ENCODE results near the gene PRDM15.

DNA sequence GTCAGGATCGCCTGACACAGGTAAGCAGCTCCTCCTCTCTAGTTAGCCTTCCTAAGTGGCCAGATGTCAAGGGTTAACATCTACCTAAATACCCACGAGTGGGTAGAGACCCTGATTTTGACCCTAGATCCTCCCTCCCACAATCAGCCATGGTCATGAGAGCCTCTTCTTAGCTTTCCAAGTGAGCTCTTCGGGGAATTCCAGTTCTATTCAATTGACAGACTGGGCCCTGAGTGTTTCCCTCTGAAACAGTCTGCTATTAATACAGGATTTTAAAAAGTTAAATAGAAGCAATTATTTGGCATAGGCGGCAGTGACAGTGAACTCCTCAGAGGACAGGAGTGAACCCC is 46.6 kb upstream of the PRDM15 start:
- no peak for TF ChIP-seq POLR2A (IDR thresholded peaks at IDR 0.05)
- TF ChIP-seq, protein P1, sequence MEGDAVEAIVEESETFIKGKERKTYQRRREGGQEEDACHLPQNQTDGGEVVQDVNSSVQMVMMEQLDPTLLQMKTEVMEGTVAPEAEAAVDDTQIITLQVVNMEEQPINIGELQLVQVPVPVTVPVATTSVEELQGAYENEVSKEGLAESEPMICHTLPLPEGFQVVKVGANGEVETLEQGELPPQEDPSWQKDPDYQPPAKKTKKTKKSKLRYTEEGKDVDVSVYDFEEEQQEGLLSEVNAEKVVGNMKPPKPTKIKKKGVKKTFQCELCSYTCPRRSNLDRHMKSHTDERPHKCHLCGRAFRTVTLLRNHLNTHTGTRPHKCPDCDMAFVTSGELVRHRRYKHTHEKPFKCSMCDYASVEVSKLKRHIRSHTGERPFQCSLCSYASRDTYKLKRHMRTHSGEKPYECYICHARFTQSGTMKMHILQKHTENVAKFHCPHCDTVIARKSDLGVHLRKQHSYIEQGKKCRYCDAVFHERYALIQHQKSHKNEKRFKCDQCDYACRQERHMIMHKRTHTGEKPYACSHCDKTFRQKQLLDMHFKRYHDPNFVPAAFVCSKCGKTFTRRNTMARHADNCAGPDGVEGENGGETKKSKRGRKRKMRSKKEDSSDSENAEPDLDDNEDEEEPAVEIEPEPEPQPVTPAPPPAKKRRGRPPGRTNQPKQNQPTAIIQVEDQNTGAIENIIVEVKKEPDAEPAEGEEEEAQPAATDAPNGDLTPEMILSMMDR (IDR thresholded peaks at IDR 0.05) = no peak

All from esophagus squamous epithelium (tissue), 4 donors.